VCaP (cell line): ENCODE data around the gene FOXP3.

ENCODE experiments used
- H3K27ac ChIP-seq: fragments of 450-650 bp; 2 replicates; pipeline ENCODE4 v1.5.1; 2017
- CTCF ChIP-seq: fragments of 450-650 bp; conservative IDR thresholded peaks from 2 replicates; pipeline ENCODE4 v1.5.1; 2017; ENCODE audit warnings: mild to moderate bottlenecking, moderate library complexity

FOXP3 gene

GRCh38 chrX:49254639-49255038, 9.9 kb downstream of the FOXP3 start:
- H3K27ac ChIP-seq, result no peak overlapping the region
- no peak for TF ChIP-seq CTCF

- TF ChIP-seq CTCF, result no peak
- H3K27ac ChIP-seq, result no peak overlapping the region
Measured at GRCh38 chrX:49251325-49251724, 13.2 kb downstream of the FOXP3 start.

GRCh38 chrX:49250578-49250977, 13.9 kb downstream of the FOXP3 start:
- TF ChIP-seq CTCF, result no peak
- H3K27ac ChIP-seq, result no peak overlapping the region

GRCh38 chrX:49250066-49250465, 14.4 kb downstream of the FOXP3 start:
- TF ChIP-seq CTCF, result no peak
- H3K27ac ChIP-seq, result no peak overlapping the region

GRCh38 chrX:49249616-49250015, 14.9 kb downstream of the FOXP3 start:
- TF ChIP-seq CTCF, result no peak
- no peak overlapping the region for H3K27ac ChIP-seq

GRCh38 chrX:49249071-49249470, 15.4 kb downstream of the FOXP3 start:
- H3K27ac ChIP-seq, result no peak overlapping the region
- TF ChIP-seq CTCF, result no peak

- no peak overlapping the region for H3K27ac ChIP-seq
- no peak for TF ChIP-seq CTCF
Measured at GRCh38 chrX:49247916-49248811, 16.3 kb downstream of the FOXP3 start.
